ENCODE data around the gene PRMT1. TPM values are rescaled to one million over a fixed set of nuclear protein-coding genes. Genes with fewer than 3 reads are reported as not detected.

The PRMT1 gene
- total RNA-seq, 1 experiment from 2014 or later = 505 TPM

DNA sequence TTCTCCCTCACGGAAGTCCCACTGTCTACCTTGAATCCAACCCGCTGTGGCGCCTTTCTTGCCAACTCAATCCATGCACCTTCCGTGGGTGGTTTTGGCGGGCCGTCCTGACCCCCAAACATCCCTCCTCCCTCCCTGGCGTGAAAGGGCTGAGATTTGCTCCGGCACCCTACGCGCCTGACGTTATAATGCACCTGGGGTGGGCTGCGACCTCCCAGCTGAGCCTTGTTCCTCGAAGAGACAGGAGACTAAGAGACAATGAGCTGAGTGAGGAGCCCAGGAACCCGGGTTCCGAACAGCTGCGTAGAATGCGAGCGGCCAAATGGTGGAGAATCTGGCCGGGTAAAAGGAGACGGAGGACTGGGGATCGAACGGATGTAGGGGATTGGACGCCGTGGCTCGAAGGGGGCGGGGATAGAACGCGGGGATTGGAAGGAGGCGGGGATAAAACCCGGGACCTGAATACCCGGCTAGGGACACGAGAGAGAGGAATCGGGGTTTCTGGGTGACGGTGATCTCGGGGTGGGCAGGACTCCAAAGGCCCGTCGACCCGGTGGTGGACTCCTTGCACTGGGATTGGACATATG is 13.7 kb downstream of the PRMT1 start, which contains the start of gene CPT1C:
Gene CPT1C (plus strand): TSS at position 461 of the 587 bp plus-strand sequence. CDS start 1,137 bp downstream, outside the sequence.
- Histone ChIP-seq H2BK12ac (ENCODE audit: insufficient read length, low read depth, low read length) (no peak within 1 kb of the TSS), H3K4ac (ENCODE audit: low read depth, low read length) (no peak within 1 kb of the TSS), H3K23me2 (ENCODE audit: insufficient read length, low read depth, low read length, poor library complexity, severe bottlenecking) (peaks cover 19% of the 10 kb centered on the region), H2AFZ (ENCODE audit: low read length) (peak within 1 kb of the TSS; percentile 56), H3K14ac (ENCODE audit: insufficient read depth, low read length) (peak within 1 kb of the TSS; percentile 89), H4K20me1 (ENCODE audit: control insufficient read depth, insufficient read depth, insufficient read length) (no peaks in the 10 kb centered on the region), H3K79me2 (ENCODE audit: insufficient read depth, low read length) (no peaks in the 10 kb centered on the region), H3K56ac (ENCODE audit: insufficient read length, low read depth, low read length) (no peak within 1 kb of the TSS), H2BK120ac (ENCODE audit: low read depth, low read length, poor library complexity, severe bottlenecking) (no peak within 1 kb of the TSS), H2BK20ac (ENCODE audit: low read depth, low read length, poor library complexity, severe bottlenecking) (no peak within 1 kb of the TSS), H2AK5ac (ENCODE audit: insufficient read length, low read length) (no peak within 1 kb of the TSS), H3K27ac (ENCODE audit: insufficient read length, low read depth, low read length) (no peak within 1 kb of the TSS), H4K5ac (ENCODE audit: insufficient read length, low read depth, low read length) (no peak within 1 kb of the TSS), H3K9ac (ENCODE audit: extremely low read depth, insufficient read length, low read length) (peak within 1 kb of the TSS; percentile 83), H3K23ac (ENCODE audit: insufficient read length, low read depth, low read length) (no peak within 1 kb of the TSS), H3K18ac (ENCODE audit: insufficient read length, low read depth, low read length) (peak within 1 kb of the TSS; percentile 87), H4K8ac (replicated peaks; ENCODE audit: insufficient read length, low read depth, low read length) (no peak within 1 kb of the TSS), H3K27me3 (ENCODE audit: insufficient read depth, low read length) (no peaks in the 10 kb centered on the region), H3K9me3 (ENCODE audit: control insufficient read depth, low read depth, low read length) (no peaks in the 10 kb centered on the region), H3T11ph (ENCODE audit: low read length) (no peak within 1 kb of the TSS), H3K79me1 (ENCODE audit: insufficient read depth, low read depth, low read length, poor library complexity, severe bottlenecking) (no peaks in the 10 kb centered on the region), H2BK5ac (ENCODE audit: insufficient read length, low read length) (no peak within 1 kb of the TSS), H2BK15ac (ENCODE audit: low read depth, low read length) (no peak within 1 kb of the TSS), H4K91ac (ENCODE audit: insufficient read length, low read depth, low read length) (no peak within 1 kb of the TSS), H3K4me2 (ENCODE audit: insufficient read depth, insufficient read length, low read length) (peak within 1 kb of the TSS; percentile 98), H3K4me1 (ENCODE audit: insufficient read depth, low read length) (peaks cover 10% of the 10 kb centered on the region; the same call in 1 of the 2 replicates)
- Mint-ChIP-seq H3K36me3 (ENCODE audit: insufficient read depth in 1 of 3, low read depth in 3 of 3) (peaks cover 22 to 47% (median 40%) of the 10 kb centered on the region in 3 experiments; a peak in 6 of 7 replicates), H3K27me3 (ENCODE audit: low read depth) (no peaks in the 10 kb centered on the region; the same call in 1 of the 2 replicates), H3K4me3 (peak within 1 kb of the TSS; percentile 83 to 98), H3K9me3 (peaks cover 0 to 3% of the 10 kb centered on the region in 2 experiments; a peak in 1 of 5 replicates), H3K4me1 (peaks cover 22 to 45% of the 10 kb centered on the region in 2 experiments), H3K27ac (peak within 1 kb of the TSS; percentile 92 to 97 (median 97))
- TF ChIP-seq, protein P1, sequence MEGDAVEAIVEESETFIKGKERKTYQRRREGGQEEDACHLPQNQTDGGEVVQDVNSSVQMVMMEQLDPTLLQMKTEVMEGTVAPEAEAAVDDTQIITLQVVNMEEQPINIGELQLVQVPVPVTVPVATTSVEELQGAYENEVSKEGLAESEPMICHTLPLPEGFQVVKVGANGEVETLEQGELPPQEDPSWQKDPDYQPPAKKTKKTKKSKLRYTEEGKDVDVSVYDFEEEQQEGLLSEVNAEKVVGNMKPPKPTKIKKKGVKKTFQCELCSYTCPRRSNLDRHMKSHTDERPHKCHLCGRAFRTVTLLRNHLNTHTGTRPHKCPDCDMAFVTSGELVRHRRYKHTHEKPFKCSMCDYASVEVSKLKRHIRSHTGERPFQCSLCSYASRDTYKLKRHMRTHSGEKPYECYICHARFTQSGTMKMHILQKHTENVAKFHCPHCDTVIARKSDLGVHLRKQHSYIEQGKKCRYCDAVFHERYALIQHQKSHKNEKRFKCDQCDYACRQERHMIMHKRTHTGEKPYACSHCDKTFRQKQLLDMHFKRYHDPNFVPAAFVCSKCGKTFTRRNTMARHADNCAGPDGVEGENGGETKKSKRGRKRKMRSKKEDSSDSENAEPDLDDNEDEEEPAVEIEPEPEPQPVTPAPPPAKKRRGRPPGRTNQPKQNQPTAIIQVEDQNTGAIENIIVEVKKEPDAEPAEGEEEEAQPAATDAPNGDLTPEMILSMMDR (conservative IDR thresholded peaks at IDR 0.05) = no peak
- DNase-seq = peak; percentile 93
- no CpG with 5 or more reads among the region's 38 CpGs for WGBS (ENCODE audit: extremely low coverage, insufficient read length, low lambda C conversion rate)

Data from H9 (cell line).